ENCODE measurements around the gene FOXJ3.

The FOXJ3 gene

GRCh38 chr1:42340093-42340492, 5.1 kb upstream of the FOXJ3 start:
- Mint-ChIP-seq H3K4me1 (peaks cover 39% of the 10 kb centered on the region), H3K4me3 (no peak overlapping the region), H3K9me3 (no peaks in the 10 kb centered on the region), H3K27me3 (ENCODE audit: low read depth, poor library complexity) (no peaks in the 10 kb centered on the region), H3K36me3 (ENCODE audit: low read depth) (no peaks in the 10 kb centered on the region), H3K27ac (no peak overlapping the region)
- TF ChIP-seq CTCF (IDR thresholded peaks at IDR 0.05) = no peak
- no peak for DNase-seq

- Mint-ChIP-seq H3K4me1 (peaks cover 61% of the 10 kb centered on the region), H3K27me3 (ENCODE audit: low read depth, poor library complexity) (no peaks in the 10 kb centered on the region), H3K9me3 (no peaks in the 10 kb centered on the region), H3K27ac (peak overlapping the region; percentile 24), H3K36me3 (ENCODE audit: low read depth) (peaks cover 6% of the 10 kb centered on the region), H3K4me3 (peak overlapping the region; percentile 17)
- TF ChIP-seq CTCF (IDR thresholded peaks at IDR 0.05) = no peak
- no peak for DNase-seq
Observed at GRCh38 chr1:42336978-42337377, 1.9 kb upstream of the FOXJ3 start.

GRCh38 chr1:42335809-42336518, 929 bp upstream of the FOXJ3 start:
- peak overlapping the region; percentile 90 for H3K27ac Mint-ChIP-seq
- no peaks in the 10 kb centered on the region for H3K9me3 Mint-ChIP-seq
- DNase-seq = no peak
- no peaks in the 10 kb centered on the region for H3K27me3 Mint-ChIP-seq (ENCODE audit: low read depth, poor library complexity)
- TF ChIP-seq CTCF (IDR thresholded peaks at IDR 0.05) = no peak
- peaks cover 60% of the 10 kb centered on the region for H3K4me1 Mint-ChIP-seq
- peaks cover 10% of the 10 kb centered on the region for H3K36me3 Mint-ChIP-seq (ENCODE audit: low read depth)
- peak overlapping the region; percentile 86 for H3K4me3 Mint-ChIP-seq

GRCh38 chr1:42334240-42335049, 590 bp downstream of the FOXJ3 start:
- Mint-ChIP-seq H3K4me3 (peak overlapping the region; percentile 91), H3K4me1 (peaks cover 47% of the 10 kb centered on the region), H3K9me3 (no peaks in the 10 kb centered on the region), H3K36me3 (ENCODE audit: low read depth) (peaks cover 20% of the 10 kb centered on the region), H3K27me3 (ENCODE audit: low read depth, poor library complexity) (no peaks in the 10 kb centered on the region), H3K27ac (peak overlapping the region; percentile 91)
- no peak for TF ChIP-seq CTCF (IDR thresholded peaks at IDR 0.05)
- no peak for DNase-seq

- peaks cover 24% of the 10 kb centered on the region for H3K36me3 Mint-ChIP-seq (ENCODE audit: low read depth)
- no peak for DNase-seq
- no peak for TF ChIP-seq CTCF (IDR thresholded peaks at IDR 0.05)
- H3K27ac Mint-ChIP-seq = peak overlapping the region; percentile 91
- no peaks in the 10 kb centered on the region for H3K27me3 Mint-ChIP-seq (ENCODE audit: low read depth, poor library complexity)
- H3K4me3 Mint-ChIP-seq = peak overlapping the region; percentile 91
- no peaks in the 10 kb centered on the region for H3K9me3 Mint-ChIP-seq
- H3K4me1 Mint-ChIP-seq = peaks cover 42% of the 10 kb centered on the region
Observed at GRCh38 chr1:42333662-42334239, 1.3 kb downstream of the FOXJ3 start.
